Endothelial cell (in vitro differentiated cells): ENCODE results near the gene SH3BP5L. TPM values are rescaled to one million over a fixed set of nuclear protein-coding genes. Genes with fewer than 3 reads are reported as not detected.

Experiments
- DNase-seq: peaks from one replicate; pipeline ENCODE4 v3.0.0; 2021; ENCODE audit warnings: low spot score
- H3K27ac Mint-ChIP-seq: one replicate; pipeline ENCODE4 v1.8.0; 2021; ENCODE audit warnings: mixed read lengths, inconsistent platforms; ENCODE audit not compliant: unreplicated experiment
- H3K27me3 Mint-ChIP-seq: one replicate; pipeline ENCODE4 v1.8.0; 2021; ENCODE audit warnings: mild to moderate bottlenecking, moderate library complexity, mixed read lengths, inconsistent platforms; ENCODE audit not compliant: unreplicated experiment
- H3K36me3 Mint-ChIP-seq: one replicate; pipeline ENCODE4 v1.8.0; 2021; ENCODE audit warnings: mild to moderate bottlenecking, low read depth, mixed read lengths, inconsistent platforms; ENCODE audit not compliant: unreplicated experiment
- H3K4me1 Mint-ChIP-seq: one replicate; pipeline ENCODE4 v1.8.0; 2021; ENCODE audit warnings: mild to moderate bottlenecking, mixed read lengths, inconsistent platforms; ENCODE audit not compliant: unreplicated experiment
- H3K4me3 Mint-ChIP-seq: one replicate; pipeline ENCODE4 v1.8.0; 2021; ENCODE audit warnings: mild to moderate bottlenecking, mixed read lengths, inconsistent platforms; ENCODE audit not compliant: unreplicated experiment
- H3K9me3 Mint-ChIP-seq: one replicate; pipeline ENCODE4 v1.8.0; 2021; ENCODE audit warnings: mixed read lengths, inconsistent platforms; ENCODE audit not compliant: unreplicated experiment
- total RNA-seq: library from RNA; stranded (reverse); fragmentation: NEBNext Ultra II Directional; extraction: Animal tissue kit (Norgen Biotek cat#: 25700); gene quantifications from one replicate; pipeline ENCODE4 v1.2.1, GENCODE V29; 2021; ENCODE audit not compliant: unreplicated experiment
- TF ChIP-seq, protein P1 (sequence below): fragments of 200-600 bp; sonication (generic); IDR thresholded peaks from one replicate; pipeline ENCODE4 v1.5.0; 2021; ENCODE audit warnings: antibody characterized with exemption; ENCODE audit not compliant: unreplicated experiment

The SH3BP5L gene
- total RNA-seq, 1 donor from 2014 or later = 30.7 TPM

DNA sequence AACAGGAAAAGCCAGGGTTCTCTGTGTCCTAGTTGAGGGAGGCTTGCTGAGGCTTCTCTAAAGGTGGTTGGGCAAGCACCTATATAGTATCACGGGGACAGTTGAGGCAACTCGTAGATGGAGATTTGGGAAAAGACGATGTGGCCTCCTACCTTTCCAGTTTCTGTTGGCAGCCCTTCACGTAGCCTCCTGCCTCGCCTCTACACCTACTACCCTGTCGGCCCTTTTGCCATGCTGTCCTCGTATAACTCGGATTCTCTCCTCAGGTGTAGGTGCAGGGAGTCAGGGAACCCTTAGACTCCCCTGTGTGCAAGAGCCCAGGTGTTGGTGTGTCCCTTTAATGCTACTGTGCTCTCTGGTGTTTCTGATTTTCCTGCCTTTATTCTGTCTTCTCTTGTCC is 22.9 kb upstream of the SH3BP5L start:
- Mint-ChIP-seq H3K36me3 (peaks cover 24% of the 10 kb centered on the region), H3K27ac (peak overlapping the region; percentile 12), H3K27me3 (peaks cover 6% of the 10 kb centered on the region), H3K4me1 (no peaks in the 10 kb centered on the region), H3K4me3 (no peak overlapping the region), H3K9me3 (no peaks in the 10 kb centered on the region)
- DNase-seq = no peak
- TF ChIP-seq, protein P1, sequence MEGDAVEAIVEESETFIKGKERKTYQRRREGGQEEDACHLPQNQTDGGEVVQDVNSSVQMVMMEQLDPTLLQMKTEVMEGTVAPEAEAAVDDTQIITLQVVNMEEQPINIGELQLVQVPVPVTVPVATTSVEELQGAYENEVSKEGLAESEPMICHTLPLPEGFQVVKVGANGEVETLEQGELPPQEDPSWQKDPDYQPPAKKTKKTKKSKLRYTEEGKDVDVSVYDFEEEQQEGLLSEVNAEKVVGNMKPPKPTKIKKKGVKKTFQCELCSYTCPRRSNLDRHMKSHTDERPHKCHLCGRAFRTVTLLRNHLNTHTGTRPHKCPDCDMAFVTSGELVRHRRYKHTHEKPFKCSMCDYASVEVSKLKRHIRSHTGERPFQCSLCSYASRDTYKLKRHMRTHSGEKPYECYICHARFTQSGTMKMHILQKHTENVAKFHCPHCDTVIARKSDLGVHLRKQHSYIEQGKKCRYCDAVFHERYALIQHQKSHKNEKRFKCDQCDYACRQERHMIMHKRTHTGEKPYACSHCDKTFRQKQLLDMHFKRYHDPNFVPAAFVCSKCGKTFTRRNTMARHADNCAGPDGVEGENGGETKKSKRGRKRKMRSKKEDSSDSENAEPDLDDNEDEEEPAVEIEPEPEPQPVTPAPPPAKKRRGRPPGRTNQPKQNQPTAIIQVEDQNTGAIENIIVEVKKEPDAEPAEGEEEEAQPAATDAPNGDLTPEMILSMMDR = no peak

DNA sequence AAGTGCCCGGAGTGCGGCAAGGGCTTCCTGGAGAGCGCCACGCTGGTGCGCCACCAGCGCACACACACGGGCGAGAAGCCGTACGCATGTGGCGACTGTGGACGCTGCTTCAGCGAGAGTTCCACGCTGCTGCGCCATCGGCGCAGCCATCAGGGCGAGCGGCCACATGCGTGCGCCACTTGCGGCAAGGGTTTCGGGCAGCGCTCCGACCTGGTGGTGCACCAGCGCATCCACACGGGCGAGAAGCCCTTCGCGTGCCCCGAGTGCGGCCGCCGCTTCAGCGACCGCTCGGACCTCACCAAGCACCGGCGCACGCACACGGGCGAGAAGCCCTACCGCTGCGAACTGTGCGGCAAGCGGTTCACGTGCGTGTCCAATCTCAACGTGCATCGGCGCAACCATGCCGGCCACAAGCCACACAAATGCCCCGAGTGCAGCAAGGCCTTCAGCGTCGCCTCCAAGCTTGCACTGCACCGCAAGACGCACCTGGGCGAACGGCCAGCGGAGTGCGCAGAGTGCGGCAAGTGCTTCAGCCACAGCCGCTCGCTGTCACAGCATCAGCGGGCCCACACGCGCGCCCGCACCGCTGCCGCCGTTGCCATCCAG is 22.3 kb upstream of the SH3BP5L start:
- Mint-ChIP-seq H3K27ac (no peak overlapping the region), H3K4me3 (no peak overlapping the region)

GRCh38 chr1:248847181-248847955 is 21.7 kb upstream of the SH3BP5L start:
- H3K9me3 Mint-ChIP-seq = no peaks in the 10 kb centered on the region
- H3K27me3 Mint-ChIP-seq = peaks cover 6% of the 10 kb centered on the region
- DNase-seq = no peak
- no peak overlapping the region for H3K27ac Mint-ChIP-seq
- TF ChIP-seq, protein P1 = no peak
- H3K36me3 Mint-ChIP-seq = peaks cover 24% of the 10 kb centered on the region
- H3K4me3 Mint-ChIP-seq = no peak overlapping the region
- no peaks in the 10 kb centered on the region for H3K4me1 Mint-ChIP-seq

More for the DNA sequence above, 22.3 kb upstream of the SH3BP5L start:
- Mint-ChIP-seq H3K4me1 (no peaks in the 10 kb centered on the region), H3K9me3 (no peaks in the 10 kb centered on the region), H3K27me3 (peaks cover 6% of the 10 kb centered on the region), H3K36me3 (peaks cover 24% of the 10 kb centered on the region)
- TF ChIP-seq, protein P1 = no peak
- DNase-seq = no peak

DNA sequence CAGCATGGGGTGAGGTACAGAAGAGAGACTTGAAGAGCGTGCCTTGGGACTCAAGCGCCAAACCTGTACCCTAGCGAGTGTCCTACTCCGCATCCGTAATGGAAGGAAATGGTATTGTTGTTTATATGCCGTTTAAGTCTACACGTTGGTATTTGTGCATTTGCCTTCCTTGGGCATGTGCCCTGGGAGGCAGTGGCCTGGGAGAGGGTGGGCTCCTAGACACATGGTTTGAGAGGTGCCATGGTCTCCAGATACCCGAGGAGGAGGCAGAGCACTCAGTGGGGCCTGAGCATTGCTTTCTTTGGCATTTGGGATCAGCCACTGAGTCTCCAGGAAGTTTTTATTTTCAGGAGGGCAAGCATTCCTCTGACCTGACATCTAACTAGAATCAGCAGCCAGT is 18.8 kb upstream of the SH3BP5L start:
- DNase-seq = no peak
- TF ChIP-seq, protein P1 = no peak
- Mint-ChIP-seq H3K4me1 (peaks cover 10% of the 10 kb centered on the region), H3K27ac (no peak overlapping the region), H3K27me3 (peaks cover 9% of the 10 kb centered on the region), H3K4me3 (no peak overlapping the region), H3K36me3 (peaks cover 20% of the 10 kb centered on the region), H3K9me3 (no peaks in the 10 kb centered on the region)

GRCh38 chr1:248843687-248844086 is 18.0 kb upstream of the SH3BP5L start:
- Mint-ChIP-seq H3K36me3 (peaks cover 13% of the 10 kb centered on the region), H3K9me3 (no peaks in the 10 kb centered on the region), H3K4me1 (peaks cover 10% of the 10 kb centered on the region), H3K27me3 (peaks cover 7% of the 10 kb centered on the region), H3K4me3 (no peak overlapping the region), H3K27ac (no peak overlapping the region)
- DNase-seq = no peak
- TF ChIP-seq, protein P1 = no peak
